ENCODE results near the gene CEACAM1.

The CEACAM1 gene

GRCh38 chr19:42466521-42467182, 61.6 kb downstream of the CEACAM1 start:
- TF ChIP-seq CTCF (IDR thresholded peaks at IDR 0.05) = no peak

GRCh38 chr19:42465827-42466280, 62.4 kb downstream of the CEACAM1 start:
- no peak for TF ChIP-seq CTCF (IDR thresholded peaks at IDR 0.05)

GRCh38 chr19:42461700-42462324, 66.5 kb downstream of the CEACAM1 start:
- TF ChIP-seq CTCF (IDR thresholded peaks at IDR 0.05) = no peak

GRCh38 chr19:42459926-42460325, 68.4 kb downstream of the CEACAM1 start:
- no peak for TF ChIP-seq CTCF (IDR thresholded peaks at IDR 0.05)
